Measurements from ENCODE around the gene SSX7. TPM values are rescaled to one million over a fixed set of nuclear protein-coding genes. Genes with fewer than 3 reads are reported as not detected.

Gene SSX7
- not detected for total RNA-seq

GRCh38 chrX:52654800-52655199, at the start of gene SSX7:
SSX7 (minus strand) TSS chrX:52654900; CDS start chrX:52653472, 1,428 bp downstream.

Small RNAs within 50 kb of the gene (small RNA-seq; reads per million reads assigned to genes)
- gene AL450023.3 (not detected), gene RNA5SP504 (not detected)

Other genes with a start within 250 kb of the SSX7 start
- not detected for gene XAGE1A, start 159.1 kb downstream of the SSX7 start, total RNA-seq
- not detected for gene XAGE1B, start 137.8 kb downstream of the SSX7 start, total RNA-seq
- not detected for gene SSX2, start 52.3 kb upstream of the SSX7 start, total RNA-seq
- gene SSX2B, start 96.4 kb upstream of the SSX7 start, total RNA-seq, result not detected
- not detected for gene SPANXN5, start 142.5 kb upstream of the SSX7 start, total RNA-seq
- not detected for gene XAGE5, start 156.4 kb upstream of the SSX7 start, total RNA-seq
- gene XAGE3, start 213.2 kb upstream of the SSX7 start, total RNA-seq, result not detected
- gene FAM156B, start 242.4 kb upstream of the SSX7 start, total RNA-seq, result 24.0 TPM

Data from diencephalon (tissue), 1 donor.